HG03139 (cell line): Measurements from ENCODE around the gene EXOC1L.
A peak's percentile ranks its signal among the peaks of the same experiment; 100 is the strongest.
"Not testable (repeated sequence)": the region's sequence is repeated elsewhere in the genome, so short reads cannot be mapped to it uniquely, and the experiment has no call there.

Experiments
- ATAC-seq: cut with Tn5 transposase; IDR thresholded peaks from one replicate; pipeline ENCODE4 v1.9.1; 2021; ENCODE audit not compliant: unreplicated experiment

Gene EXOC1L

GRCh38 chr4:55837903-55838302 lies 18.3 kb downstream of the EXOC1L start:
- ATAC-seq: no peak

GRCh38 chr4:55838356-55838755 lies 18.8 kb downstream of the EXOC1L start:
- no peak for ATAC-seq

DNA sequence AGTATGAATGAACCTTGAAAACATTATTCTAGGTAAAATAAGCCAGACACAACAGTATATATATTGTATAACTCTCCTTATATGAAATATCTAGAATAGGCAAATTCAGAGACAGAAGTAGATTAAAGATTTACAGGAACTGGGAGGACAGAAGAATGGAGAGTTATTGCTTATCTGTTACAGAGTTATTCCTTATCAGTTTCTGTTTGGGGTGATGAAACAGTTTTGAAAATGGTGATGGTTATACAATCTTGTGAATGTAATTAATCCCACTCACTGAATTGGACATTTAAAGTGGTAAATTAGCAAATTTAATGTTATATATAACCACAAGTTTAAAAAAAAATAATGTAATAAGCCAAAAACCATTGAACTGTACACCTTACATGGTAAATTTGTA lies 19.4 kb downstream of the EXOC1L start:
- ATAC-seq: no peak

DNA sequence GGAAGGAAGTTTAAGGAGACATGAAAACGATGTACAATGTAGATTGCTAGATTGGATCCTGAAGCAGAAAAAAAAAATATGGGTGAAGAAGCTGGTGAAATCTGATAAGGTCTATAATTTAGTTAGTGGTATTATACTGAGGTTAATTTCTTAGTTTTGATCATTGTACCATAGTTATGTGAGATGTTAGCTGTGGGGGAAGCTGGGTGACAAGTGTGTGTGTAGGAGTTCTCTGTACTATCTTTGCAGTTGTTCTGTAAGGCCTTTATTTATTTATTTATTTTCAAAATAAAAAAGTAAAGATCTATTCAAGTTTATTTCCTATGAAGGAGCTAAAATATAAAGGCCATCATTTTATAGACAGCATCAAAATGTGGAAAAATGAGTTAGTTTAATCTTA lies 21.4 kb downstream of the EXOC1L start:
- no peak for ATAC-seq

GRCh38 chr4:55841373-55842239 lies 22.0 kb downstream of the EXOC1L start:
- not testable (repeated sequence) for ATAC-seq

DNA sequence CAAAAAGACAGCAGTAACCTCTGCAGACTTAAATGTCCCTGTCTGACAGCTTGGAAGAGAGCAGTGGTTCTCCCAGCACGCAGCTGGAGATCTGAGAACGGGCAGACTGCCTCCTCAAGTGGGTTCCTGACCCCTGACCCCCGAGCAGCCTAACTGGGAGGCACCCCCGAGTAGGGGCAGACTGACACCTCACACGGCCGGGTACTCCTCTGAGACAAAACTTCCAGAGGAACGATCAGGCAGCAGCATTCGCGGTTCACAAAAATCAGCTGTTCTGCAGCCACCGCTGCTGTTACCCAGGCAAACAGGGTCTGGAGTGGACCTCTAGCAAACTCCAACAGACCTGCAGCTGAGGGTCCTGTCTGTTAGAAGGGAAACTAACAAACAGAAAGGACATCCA lies 22.7 kb downstream of the EXOC1L start:
- not testable (repeated sequence) for ATAC-seq

DNA sequence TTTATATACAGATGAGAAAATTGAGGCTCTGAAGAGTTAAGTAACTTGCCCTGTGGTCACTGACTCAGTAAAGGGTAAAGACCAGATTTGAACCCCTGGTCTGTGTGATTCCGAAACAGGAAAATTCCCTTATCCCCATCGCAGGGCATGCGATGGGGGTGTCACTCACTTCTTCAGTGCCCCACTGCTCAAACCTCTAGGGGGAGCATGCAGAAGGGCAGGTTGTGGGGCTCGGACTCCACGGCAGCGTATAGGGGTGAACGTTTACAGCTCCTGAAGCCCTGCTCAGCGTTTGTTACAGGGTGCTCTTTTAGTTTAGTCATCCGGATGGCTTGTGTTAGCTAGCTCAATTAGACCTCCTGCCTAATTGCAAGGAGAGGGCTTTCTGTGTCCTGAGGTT lies 30.1 kb downstream of the EXOC1L start:
- no peak for ATAC-seq

- no peak for ATAC-seq
Measured at GRCh38 chr4:55851885-55852284, 32.3 kb downstream of the EXOC1L start.

DNA sequence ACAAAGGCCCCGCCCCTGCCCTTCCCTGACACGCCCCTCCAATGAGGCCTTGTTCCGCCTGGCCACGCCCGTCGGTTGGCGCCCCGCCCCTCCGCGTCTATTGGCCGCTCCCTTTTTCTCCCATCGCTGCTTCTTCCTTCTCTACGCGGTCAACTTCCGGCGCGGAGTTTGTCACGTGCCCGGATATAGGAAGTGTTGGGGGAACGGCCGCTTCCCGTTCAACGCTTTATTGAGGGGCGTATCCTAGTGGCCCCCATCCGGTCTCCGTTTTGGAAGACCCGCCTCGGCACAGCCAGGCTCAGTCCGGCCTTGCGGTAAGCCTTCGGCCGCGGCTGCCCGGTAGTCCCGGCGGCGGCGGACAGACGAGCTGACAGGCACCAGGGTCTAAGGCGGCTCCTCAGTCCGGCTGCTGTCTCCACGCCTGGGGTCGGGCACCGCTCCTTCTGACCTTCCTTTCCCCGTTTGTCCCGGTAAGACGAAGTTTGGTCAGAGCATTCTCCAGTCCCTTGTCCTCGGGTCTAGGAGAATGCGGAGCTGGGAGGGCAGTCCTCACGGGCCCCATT lies 34.0 kb downstream of the EXOC1L start, which contains the start of gene EXOC1:
TSS of gene EXOC1 (plus strand) at position 165 of the 563 bp plus-strand sequence. CDS start 4,676 bp downstream, outside the sequence.
- ATAC-seq: peak; percentile 97

- no peak for ATAC-seq
Measured at GRCh38 chr4:55854129-55854528, 34.5 kb downstream of the EXOC1L start.

DNA sequence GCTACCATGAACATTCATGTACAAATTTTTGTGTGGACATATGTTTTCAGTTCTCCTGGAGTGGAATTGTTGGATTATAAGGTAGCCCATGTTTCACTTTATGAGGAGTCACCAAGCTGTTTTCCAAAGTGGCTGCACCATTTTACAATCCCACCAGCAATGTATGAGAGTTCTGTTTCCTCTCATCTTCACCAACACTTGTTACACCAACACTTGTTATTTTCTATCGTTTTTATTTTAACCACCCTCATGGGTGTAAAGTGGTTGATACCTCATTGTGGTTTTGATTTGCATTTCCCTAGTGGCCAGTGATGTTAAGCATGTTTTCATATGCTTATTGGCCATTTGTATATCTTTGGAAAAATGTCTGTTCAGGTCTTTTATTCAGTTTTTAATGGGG lies 38.0 kb downstream of the EXOC1L start:
- ATAC-seq: no peak

GRCh38 chr4:55859711-55860110 lies 40.1 kb downstream of the EXOC1L start:
- no peak for ATAC-seq

- ATAC-seq: no peak
Measured at GRCh38 chr4:55864577-55865223, 45.1 kb downstream of the EXOC1L start.

- no peak for ATAC-seq
Measured at GRCh38 chr4:55865228-55865806, 45.7 kb downstream of the EXOC1L start.

DNA sequence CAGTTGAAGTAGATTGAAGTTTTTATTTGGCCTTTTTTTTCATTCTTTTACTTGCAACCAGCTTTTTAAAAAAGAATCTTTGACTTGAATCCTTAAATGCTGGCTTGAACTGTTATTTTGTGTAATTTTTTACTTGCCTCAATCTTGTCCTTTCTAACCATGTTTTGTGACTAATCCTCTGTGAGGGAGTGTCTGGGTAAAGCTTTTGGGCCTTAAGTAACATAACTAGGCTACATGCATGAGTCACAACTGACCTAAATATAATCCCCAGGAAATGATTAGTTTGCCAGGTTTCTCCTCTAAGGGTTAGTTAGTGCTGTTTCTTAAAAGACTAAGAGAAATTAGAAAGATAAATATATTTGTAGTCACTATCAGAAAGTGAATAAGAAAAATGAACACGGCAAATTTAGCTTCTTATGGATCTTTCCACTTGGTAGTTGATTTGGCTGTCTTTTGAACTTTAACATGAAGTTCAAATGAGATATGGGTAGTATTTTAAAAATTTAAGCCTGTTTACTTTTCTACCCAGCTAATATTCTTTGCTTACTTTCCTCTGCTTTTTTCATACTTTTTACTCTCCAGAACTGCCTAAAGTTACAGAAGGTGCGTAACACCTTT lies 46.8 kb downstream of the EXOC1L start:
- ATAC-seq: peak; percentile 75

- peak; percentile 84 for ATAC-seq
Measured at GRCh38 chr4:55866973-55867574, 47.5 kb downstream of the EXOC1L start.

DNA sequence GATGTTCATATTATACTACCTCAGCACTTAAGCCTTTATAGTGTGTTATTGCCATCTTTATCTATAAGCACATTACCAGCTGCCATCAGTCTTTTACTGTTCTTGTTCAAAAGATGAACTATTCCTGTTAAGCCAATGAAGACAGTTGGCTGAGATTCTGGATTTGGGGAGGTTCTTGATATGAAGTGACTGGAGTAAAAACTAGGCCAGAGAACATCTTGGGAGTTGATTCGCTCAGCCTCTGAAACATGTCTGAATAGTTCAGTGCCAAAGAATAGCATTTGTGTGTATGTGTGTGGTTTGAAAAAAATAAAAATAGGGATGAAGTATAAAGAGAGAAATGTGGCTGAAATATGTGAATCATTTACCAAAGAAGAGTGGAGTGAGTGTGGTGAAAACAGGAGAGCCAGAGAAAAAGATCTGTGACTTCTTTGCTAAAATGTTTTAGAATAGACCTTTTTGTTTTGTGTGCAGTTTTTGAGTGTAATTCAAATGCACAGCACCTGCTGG lies 49.0 kb downstream of the EXOC1L start:
- ATAC-seq: no peak

- ATAC-seq: no peak
Measured at GRCh38 chr4:55871299-55871800, 51.8 kb downstream of the EXOC1L start.

DNA sequence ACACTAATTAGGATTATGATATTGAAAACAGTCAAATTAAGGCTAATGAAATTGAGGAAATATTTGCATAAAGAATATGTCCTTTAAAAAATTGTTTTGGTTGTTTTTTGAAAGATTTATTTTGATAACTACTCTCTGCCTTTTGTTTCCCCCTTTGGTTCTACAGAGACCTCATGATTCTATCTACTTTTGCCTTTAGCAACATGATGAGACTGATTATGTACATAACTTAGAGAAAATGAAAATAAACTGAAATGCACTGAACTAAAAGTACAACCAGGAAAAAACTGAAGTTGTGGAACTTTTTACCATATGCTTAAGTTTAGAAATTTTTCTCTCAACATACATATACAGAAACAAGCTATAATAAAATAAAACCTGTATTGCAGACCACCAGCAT lies 55.2 kb downstream of the EXOC1L start:
- no peak for ATAC-seq

DNA sequence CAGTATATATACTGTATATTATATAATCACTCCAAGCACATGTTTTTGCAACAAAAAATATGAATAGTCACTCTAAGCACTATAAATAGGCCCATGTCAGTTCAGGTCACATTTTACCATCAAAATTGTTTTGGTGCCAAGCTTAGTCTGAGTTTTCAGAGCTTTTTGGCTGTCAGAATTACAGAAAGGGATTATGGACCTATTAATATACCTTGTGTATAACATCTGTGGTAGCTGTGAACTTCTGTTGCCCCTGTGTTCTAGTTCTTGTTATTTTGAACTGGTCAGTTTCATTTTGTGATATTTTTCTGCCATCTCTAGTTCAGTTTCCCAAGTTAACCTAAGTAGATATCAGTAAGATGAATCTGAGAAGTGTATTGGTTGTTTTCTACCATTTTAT lies 56.8 kb downstream of the EXOC1L start:
- ATAC-seq: no peak
